Upper lobe of right lung (tissue), 1 donor: ENCODE measurements around the gene ADAMTS6. TPM values are rescaled to one million over a fixed set of nuclear protein-coding genes. Genes with fewer than 3 reads are reported as not detected.
"Not testable (repeated sequence)": the region's sequence is repeated elsewhere in the genome, so short reads cannot be mapped to it uniquely, and the experiment has no call there.

ENCODE experiments used
- ATAC-seq: fragments of 200-7000 bp; cut with Tn5 transposase; one replicate; pipeline ENCODE4 v1.9.1; 2020; ENCODE audit warnings: mild to moderate bottlenecking, moderate library complexity
- DNase-seq: peaks from one replicate; pipeline ENCODE4 v3.0.0-alpha.2; 2020
- H3K27ac ChIP-seq: fragments of 200-600 bp; one replicate; pipeline ENCODE4 v1.8.0; 2022
- H3K27me3 ChIP-seq: fragments of 200-600 bp; one replicate; pipeline ENCODE4 v1.8.0; 2022; ENCODE audit warnings: mild to moderate bottlenecking
- H3K36me3 ChIP-seq: fragments of 200-600 bp; one replicate; pipeline ENCODE4 v1.8.0; 2022
- H3K4me1 ChIP-seq: fragments of 200-600 bp; one replicate; pipeline ENCODE4 v1.8.0; 2022
- H3K4me3 ChIP-seq: fragments of 200-600 bp; one replicate; pipeline ENCODE4 v1.8.0; 2022; ENCODE audit warnings: mild to moderate bottlenecking
- H3K9me3 ChIP-seq: fragments of 200-600 bp; one replicate; pipeline ENCODE4 v1.8.0; 2022
- intact Hi-C: fragments of 100-400 bp; cut with DNase I; formaldehyde crosslinking; loops from one replicate; pipeline ENCODE4 v1.11.0; 2022
- total RNA-seq: library from RNA; stranded (reverse); fragmentation: NEBNext Ultra II Directional; extraction: Animal tissue kit (Norgen Biotek cat#: 25700); gene quantifications from one replicate; pipeline ENCODE4 v1.2.1, GENCODE V29; 2021
- TF ChIP-seq, protein P1 (sequence below): fragments of 200-600 bp; IDR thresholded peaks from one replicate; pipeline ENCODE4 v1.8.0; 2022; ENCODE audit warnings: antibody characterized with exemption
- donor health status: DM: no; HTN: yes; CAD: no; lungs with severe emphysema.

ADAMTS6 gene
- total RNA-seq, 1 donor from 2014 or later: 2.3 TPM

DNA sequence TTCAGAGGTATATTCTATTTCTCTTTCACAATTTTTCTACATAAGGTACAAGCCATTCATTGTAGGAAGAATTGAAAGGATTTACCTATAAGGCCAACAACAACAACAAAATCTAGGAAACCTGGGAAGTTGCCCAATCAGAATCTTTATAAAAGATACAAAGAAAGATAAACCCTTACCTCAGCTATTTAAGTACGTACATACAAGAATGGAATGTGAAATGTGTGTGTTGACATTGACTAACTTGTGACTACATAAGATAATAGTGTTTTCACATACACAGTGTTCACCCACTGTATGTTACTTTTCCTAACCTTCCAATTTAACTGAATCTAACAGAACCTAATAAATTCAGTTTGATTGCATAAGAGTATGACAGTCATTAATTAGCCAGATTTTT, 154.1 kb downstream of the ADAMTS6 start:
- TF ChIP-seq, protein P1, sequence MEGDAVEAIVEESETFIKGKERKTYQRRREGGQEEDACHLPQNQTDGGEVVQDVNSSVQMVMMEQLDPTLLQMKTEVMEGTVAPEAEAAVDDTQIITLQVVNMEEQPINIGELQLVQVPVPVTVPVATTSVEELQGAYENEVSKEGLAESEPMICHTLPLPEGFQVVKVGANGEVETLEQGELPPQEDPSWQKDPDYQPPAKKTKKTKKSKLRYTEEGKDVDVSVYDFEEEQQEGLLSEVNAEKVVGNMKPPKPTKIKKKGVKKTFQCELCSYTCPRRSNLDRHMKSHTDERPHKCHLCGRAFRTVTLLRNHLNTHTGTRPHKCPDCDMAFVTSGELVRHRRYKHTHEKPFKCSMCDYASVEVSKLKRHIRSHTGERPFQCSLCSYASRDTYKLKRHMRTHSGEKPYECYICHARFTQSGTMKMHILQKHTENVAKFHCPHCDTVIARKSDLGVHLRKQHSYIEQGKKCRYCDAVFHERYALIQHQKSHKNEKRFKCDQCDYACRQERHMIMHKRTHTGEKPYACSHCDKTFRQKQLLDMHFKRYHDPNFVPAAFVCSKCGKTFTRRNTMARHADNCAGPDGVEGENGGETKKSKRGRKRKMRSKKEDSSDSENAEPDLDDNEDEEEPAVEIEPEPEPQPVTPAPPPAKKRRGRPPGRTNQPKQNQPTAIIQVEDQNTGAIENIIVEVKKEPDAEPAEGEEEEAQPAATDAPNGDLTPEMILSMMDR: no peak
- H3K4me3 ChIP-seq: no peak overlapping the region
- H3K4me1 ChIP-seq: no peaks in the 10 kb centered on the region
- ATAC-seq (no peak), DNase-seq (no peak)
- no peaks in the 10 kb centered on the region for H3K36me3 ChIP-seq
- no peaks in the 10 kb centered on the region for H3K9me3 ChIP-seq
- intact Hi-C loops: no loop called here
- no peaks in the 10 kb centered on the region for H3K27me3 ChIP-seq
- no peak overlapping the region for H3K27ac ChIP-seq

DNA sequence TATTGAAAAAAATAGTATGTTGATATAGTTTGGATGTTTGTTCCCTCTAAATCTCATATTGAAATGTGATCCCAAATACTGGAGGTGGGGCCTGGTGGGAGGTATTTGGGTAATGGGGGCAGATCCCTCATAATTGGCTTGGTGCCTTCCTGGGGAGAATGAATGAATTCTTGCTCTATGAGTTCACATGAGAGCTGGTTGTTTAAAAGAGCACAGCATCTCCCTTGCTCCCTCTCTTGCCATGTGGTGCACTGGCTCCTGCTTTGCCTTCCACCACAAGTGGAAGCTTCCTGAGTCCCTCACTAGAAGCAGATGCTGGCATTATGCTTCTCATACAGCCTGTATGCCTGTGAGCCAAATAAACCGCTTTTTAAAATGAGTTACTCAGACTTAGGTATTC, 154.8 kb downstream of the ADAMTS6 start:
- TF ChIP-seq, protein P1: no peak
- Histone ChIP-seq H3K36me3 (no peaks in the 10 kb centered on the region), H3K4me1 (no peaks in the 10 kb centered on the region), H3K9me3 (no peaks in the 10 kb centered on the region), H3K4me3 (no peak overlapping the region), H3K27ac (no peak overlapping the region), H3K27me3 (no peaks in the 10 kb centered on the region)
- ATAC-seq: no peak
- DNase-seq: no peak
- intact Hi-C loops: no loop called here

DNA sequence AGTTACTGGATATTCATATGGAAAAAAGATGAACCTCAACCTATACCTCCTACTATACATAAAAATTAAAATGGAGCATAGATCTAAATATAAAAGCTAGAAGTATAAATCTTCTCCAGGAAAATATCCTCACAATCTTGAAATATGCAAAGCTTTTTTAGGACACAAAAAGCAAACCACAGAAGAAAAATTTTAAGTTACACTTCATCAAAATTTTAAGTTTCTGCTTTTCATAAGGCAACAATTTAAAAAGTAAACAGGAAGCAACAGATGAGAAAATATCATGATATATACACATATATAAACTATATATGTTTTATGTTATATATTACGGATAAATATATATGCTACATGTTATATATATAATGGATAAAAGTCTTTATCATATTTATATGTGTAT, 157.5 kb downstream of the ADAMTS6 start:
- Histone ChIP-seq H3K4me3 (no peak overlapping the region), H3K36me3 (no peaks in the 10 kb centered on the region), H3K27me3 (no peaks in the 10 kb centered on the region), H3K9me3 (no peaks in the 10 kb centered on the region), H3K4me1 (no peaks in the 10 kb centered on the region), H3K27ac (no peak overlapping the region)
- no peak for ATAC-seq
- intact Hi-C loops: no loop called here
- TF ChIP-seq, protein P1: no peak
- DNase-seq: no peak

DNA sequence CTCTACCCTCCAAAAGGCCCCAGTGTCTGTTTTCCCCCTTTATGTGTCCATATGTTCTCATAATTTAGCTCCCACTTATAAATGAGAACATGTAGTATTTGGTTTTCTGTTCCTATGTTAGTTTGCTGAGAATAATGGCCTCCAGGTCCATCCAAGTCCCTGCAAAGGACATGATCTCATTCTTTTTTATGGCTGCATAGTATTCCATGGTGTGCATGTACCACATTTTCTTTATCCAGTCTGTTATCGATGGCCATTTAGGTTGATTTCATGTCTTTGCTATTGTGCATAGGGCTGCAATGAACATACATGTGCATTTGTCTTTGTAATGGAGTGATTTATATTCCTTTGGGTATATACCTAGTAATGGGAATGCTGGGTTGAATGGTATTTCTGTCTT, 161.0 kb downstream of the ADAMTS6 start:
- H3K27ac ChIP-seq, ATAC-seq, H3K4me1 ChIP-seq, DNase-seq, intact Hi-C loops, H3K4me3 ChIP-seq, H3K9me3 ChIP-seq, H3K27me3 ChIP-seq, H3K36me3 ChIP-seq: not testable (repeated sequence)

DNA sequence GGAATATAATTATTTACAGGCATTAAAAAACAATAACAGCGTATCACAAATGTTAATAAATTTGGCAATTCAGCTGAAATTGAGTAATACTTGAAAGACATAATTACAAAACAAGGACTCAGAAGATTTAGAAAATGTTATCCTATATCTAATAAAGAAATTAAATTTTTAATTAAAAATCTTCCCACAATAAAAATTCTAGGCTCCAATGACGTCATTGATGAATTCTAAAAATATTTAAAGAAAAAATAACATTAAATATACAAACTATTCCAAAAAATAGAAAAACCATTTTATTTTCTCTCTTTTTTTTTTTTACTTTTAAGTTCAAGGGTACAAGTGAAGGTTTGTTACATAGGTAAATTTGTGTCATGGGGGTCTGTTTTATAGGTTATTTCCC, 161.5 kb downstream of the ADAMTS6 start:
- DNase-seq (no peak), ATAC-seq (no peak)
- Histone ChIP-seq H3K4me1 (no peaks in the 10 kb centered on the region), H3K27me3 (no peaks in the 10 kb centered on the region), H3K27ac (no peak overlapping the region), H3K36me3 (no peaks in the 10 kb centered on the region), H3K9me3 (no peaks in the 10 kb centered on the region), H3K4me3 (no peak overlapping the region)
- intact Hi-C loops: no loop called here
- TF ChIP-seq, protein P1: no peak

GRCh38 chr5:65307931-65308330, 173.8 kb downstream of the ADAMTS6 start:
- DNase-seq (no peak), ATAC-seq (no peak)
- intact Hi-C loops: no loop called here
- H3K4me1 ChIP-seq: no peaks in the 10 kb centered on the region
- H3K9me3 ChIP-seq: no peaks in the 10 kb centered on the region
- TF ChIP-seq, protein P1: no peak
- H3K36me3 ChIP-seq: no peaks in the 10 kb centered on the region
- no peaks in the 10 kb centered on the region for H3K27me3 ChIP-seq
- H3K27ac ChIP-seq: no peak overlapping the region
- no peak overlapping the region for H3K4me3 ChIP-seq
